T-helper 1 cell treated with Interleukin-12 subunit alpha and Interleukin-12 subunit beta and Interleukin-4 antibody, amounts not matched to agents 30 ng/mL and 1 ng/mL, for 36 hours (primary cell): ENCODE measurements around the gene MON1A. TPM values are rescaled to one million over a fixed set of nuclear protein-coding genes. Genes with fewer than 3 reads are reported as not detected.
"Not testable (repeated sequence)": the region's sequence is repeated elsewhere in the genome, so short reads cannot be mapped to it uniquely, and the experiment has no call there.

Experiments used
- intact Hi-C: fragments of 100-400 bp; cut with micrococcal nuclease; formaldehyde crosslinking; loops from one replicate; pipeline ENCODE4 v1.15.1; 2024
- total RNA-seq: library from RNA; stranded (reverse); gene quantifications from 2 replicates; pipeline ENCODE4 v1.2.3, GENCODE V29; 2022

MON1A gene
- total RNA-seq, 1 donor from 2014 or later, result 13.7 TPM

DNA sequence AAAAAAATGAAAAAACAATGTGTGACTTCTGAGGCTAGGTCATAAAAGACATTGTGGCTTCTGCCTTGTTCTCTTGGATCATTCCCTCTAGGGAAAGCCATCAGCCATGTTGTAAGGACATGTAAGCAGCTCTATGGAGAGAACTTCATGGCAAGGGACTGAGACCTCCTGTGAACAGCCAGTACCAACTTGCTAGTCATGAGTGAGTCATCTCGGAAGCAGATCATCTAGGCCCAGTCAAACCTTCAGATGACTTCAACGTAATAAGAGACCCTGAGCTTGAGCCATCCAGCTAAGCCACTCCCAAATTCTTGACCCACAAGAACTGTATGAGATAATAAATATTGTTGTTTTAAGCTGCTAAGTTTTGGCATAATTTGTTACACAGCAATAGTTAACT is 4.9 kb downstream of the MON1A start:
- intact Hi-C loops, result no loop called here

DNA sequence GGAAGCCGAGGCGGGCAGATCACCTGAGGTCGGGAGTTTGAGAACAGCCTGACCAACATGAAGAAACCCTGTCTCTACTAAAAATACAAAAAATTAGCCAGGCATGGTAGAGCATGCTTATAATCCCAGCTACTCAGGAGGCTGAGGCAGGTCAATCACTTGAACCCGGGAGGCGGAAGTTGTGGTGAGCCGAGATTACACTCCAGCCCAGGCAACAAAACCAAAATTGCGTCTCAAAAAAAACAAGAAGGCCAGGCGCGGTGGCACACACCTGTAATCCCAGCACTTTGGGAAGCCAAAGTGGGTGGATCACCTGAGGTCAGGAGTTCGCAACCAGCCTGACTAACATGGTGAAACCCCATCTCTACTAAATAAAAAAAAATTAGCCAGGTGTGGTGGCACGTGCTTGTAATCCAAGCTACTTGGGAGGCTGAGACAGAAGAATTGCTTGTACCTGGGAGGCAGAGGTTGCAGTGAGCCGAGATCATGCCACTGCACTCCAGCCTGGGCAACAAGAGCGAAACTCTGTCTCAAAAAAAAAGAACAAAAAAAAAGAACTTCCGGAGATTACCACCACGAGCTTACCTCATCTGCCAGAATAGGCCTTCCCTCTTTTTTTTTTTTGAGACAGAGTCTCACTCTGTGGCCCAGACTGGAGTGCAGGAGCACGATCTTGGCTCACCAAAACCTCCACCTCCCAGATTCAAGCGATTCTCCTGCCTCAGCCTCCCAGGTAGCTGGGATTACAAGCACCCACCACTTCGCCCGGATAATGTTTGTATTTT is 11.6 kb downstream of the MON1A start:
- intact Hi-C loops, result not testable (repeated sequence)

DNA sequence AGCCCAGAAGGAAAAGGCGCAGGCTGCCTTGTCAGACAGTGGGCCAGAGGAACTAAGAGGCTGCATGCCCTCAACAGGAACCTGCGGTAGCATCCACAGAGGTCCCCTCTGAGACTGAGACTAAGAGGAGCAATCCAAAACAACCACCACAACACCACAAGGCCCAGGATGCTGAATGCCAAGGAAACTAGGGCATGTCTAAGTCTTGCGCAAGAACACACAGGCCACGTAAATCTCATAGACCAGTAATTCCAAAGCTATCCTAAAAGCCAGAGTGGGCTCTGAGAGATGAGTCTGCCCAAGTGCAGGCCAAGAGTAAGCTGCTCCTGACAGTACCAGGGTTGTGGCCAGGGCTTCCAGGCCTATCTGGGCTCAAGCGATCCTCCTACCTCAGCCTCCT is 12.9 kb downstream of the MON1A start:
- intact Hi-C loops, result no loop called here

DNA sequence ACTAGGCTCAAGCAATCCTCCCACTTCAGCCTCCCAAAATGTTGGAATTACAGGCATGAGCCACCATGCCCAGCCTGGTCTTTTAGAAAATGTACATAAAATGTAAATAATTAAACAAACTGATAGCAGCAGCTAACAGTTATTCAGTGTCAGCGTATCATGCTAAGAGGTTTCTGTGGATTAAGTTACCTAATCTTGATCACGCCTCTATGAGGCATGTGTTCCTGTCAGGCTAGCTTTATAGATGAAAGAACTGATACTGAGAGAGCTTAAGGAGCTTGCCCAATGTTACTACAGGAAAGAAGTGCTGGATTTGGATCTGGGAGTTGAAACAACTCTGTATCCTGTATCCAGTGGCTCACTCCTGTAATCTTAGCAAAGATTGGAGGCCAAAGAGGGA is 14.7 kb downstream of the MON1A start:
- intact Hi-C loops, result no loop called here

DNA sequence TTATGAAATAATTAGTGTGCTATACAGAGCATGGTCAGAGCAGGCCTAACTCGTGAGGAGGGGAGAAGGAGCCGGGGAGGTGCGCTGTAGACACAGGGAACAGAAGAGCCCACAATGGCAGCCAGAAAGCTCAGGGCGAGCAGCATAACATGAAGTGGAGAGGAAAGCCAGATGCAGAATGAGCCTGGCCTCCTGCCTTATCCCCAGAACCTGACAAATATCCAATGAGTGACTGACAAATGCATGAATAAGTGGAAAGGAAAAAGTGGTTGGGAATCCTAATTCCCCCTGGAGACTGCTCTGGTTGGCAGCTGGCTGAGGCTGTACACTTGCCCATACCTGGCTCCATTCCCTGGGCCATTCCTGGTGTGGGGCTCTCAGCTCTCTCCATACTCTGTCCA is 16.7 kb downstream of the MON1A start:
- intact Hi-C loops, result no loop called here

DNA sequence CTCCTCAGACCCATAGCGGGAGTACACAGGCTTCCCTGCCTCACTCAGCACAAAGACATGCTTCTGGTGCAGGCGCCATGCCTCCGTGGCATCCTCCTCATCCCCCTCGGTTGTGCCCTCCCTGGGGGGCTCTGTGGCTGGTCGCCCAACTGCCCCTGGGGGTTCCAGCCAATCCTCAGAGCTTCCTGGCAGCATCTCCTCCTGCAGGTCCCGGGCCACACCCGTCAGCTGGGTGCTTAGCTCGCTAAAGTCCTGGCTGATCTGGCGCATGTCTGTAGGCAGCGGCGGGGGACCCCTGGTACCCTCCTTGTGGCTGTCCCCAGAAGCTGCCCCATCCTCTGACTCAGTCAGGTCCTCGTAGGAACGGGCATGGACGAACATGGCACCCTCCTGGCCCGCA is 18.0 kb downstream of the MON1A start:
- intact Hi-C loops, result no loop called here

DNA sequence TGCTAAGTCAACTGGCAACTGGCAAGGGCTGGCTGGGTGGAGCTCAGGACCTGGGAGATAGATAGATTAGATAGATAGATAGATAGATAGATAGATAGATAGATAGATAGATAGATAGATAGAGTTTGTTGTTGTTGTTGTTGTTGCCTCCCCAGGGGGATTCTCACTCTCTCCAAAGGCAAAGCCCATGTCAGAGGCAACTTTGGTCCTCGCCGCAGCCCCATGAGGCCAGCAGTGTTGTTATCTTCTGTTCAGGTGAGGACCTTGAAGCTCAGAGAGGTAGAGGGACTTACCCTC is 18.5 kb downstream of the MON1A start:
- intact Hi-C loops, result no loop called here

DNA sequence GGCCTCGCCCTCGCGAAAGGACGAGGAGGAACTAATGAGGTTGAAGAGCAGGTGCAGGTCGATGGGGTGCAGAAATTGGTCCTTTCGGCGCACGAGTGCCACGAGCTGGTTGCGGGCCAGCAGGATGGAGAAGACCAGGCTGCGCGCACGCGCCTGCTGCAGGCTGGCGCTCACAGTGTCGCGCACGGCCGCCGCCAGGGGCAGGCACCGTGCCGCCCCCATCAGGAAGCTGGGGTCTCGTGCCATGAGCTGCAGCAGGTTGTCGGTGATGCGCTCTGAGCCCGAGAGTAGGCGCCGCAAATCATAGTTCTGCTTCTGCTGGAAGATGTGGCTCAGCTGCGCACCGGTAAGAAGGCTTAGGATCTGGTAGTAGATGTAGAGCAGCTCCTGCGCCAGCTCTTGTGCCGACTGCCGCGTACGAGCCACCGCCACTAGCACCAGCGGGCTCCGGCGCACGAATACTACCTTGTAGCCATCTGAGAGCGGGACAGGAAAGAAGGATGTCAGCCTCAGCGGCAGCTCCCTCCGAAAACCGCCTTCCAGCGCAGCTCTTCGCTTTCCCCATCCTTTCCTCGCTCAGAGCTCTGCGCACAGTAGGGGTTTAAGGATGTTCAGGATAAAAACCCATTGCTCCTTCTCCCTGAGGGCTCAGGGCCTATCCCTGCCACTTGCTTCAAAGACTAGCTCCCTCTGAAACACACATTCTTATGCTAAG is 19.0 kb downstream of the MON1A start:
- intact Hi-C loops, result no loop called here

DNA sequence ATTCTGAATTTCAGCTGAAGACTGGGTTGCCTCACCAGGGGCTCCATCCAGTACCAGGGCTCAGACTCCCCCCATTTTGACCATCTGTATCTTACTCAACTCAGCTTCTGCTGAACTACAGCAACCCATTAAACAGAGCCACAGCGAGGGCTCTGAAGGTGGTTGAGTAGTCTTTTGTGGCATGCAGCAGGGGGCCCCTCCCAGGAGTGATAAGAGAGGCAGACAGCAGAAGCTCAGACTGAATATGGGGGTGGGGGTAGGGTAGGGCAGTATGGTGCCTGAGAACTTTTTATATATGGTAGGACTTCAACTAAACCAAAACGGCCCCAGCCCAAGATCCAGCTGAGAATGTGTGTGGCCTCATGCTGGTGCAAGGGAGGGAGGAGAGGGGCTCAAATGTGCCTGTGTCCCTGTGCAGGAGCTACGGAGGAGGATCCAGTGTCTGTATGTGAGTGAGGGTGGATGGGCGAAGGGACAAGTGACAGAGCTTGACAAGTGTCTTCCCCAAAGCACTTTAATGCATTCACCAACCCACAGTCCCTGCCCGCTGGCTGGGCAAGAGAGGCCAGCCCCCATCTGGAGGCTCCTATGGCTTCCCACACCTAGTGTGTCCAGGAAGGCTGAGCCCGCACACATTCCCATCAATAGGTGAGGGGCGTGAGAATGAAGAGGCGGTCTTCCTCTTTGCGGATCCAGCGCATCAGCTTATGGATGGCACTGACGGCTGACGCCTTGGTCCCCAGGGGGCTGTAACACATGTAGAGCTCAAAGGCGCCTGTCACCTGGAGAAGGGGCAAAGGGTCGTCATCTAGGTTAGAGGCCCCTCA is 21.0 kb downstream of the MON1A start:
- intact Hi-C loops, result loop anchor here (5.0 kb wide), 1 partner anchor 206 kb away; no protein-coding TSS in a partner anchor

DNA sequence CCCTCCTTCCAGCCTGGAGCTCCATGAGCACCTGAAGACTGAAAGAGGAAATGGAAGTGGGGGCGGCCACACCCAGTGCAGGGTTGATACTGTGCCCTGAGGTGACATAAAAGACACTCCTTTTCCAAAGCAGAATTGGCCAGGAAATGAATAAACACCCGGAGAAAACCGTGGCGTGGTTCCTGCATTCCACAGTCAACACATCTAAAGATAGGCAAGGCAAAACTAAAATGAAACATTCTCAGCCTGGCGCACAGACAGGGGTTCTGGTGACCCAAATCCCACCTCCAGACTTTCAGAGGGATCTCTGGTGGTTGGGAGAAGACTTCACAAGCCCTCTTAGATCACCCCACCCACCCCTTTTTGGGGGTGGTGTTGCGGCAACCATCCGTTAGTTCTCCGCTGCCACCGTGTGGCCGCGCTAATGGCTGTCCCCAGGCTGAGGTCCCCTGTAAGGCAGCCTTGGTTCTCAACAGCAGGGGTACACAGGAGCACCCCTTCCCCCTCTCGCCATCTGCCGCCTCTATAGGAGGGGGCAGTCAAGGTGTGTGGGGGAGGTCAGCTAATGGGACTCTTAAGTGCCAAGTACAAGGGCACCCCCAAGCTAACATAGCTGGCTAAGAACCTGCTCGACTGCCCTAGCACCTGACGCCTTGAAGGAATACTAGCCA is 23.4 kb downstream of the MON1A start:
- intact Hi-C loops, result loop anchor here (1.0 to 5.0 kb wide), 4 partner anchors 50 to 204 kb away; partner anchors contain the start of gene TRAIP

DNA sequence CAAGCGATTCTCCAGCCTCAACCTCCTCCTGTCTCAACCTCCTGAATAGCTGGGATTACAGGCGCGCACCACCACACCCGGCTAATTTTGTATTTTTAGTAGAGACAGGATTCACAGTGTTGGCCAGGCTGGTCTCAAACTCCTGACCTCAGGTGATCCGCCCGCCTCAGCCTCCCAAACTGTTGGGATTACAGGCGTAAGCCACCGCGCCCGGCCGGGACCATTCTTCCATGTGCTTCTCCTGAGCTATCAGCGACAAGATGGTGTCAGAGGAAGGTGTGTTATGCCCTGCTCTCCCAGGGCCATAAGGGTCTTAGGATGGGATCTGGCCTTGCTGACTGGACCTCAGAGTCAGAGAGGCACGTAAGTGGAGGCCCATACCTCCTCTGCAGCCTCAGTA is 25.2 kb downstream of the MON1A start:
- intact Hi-C loops, result loop anchor here (5.0 kb wide), 3 partner anchors 117 to 432 kb away; partner anchors contain the start of genes DAG1, GMPPB and IP6K1

DNA sequence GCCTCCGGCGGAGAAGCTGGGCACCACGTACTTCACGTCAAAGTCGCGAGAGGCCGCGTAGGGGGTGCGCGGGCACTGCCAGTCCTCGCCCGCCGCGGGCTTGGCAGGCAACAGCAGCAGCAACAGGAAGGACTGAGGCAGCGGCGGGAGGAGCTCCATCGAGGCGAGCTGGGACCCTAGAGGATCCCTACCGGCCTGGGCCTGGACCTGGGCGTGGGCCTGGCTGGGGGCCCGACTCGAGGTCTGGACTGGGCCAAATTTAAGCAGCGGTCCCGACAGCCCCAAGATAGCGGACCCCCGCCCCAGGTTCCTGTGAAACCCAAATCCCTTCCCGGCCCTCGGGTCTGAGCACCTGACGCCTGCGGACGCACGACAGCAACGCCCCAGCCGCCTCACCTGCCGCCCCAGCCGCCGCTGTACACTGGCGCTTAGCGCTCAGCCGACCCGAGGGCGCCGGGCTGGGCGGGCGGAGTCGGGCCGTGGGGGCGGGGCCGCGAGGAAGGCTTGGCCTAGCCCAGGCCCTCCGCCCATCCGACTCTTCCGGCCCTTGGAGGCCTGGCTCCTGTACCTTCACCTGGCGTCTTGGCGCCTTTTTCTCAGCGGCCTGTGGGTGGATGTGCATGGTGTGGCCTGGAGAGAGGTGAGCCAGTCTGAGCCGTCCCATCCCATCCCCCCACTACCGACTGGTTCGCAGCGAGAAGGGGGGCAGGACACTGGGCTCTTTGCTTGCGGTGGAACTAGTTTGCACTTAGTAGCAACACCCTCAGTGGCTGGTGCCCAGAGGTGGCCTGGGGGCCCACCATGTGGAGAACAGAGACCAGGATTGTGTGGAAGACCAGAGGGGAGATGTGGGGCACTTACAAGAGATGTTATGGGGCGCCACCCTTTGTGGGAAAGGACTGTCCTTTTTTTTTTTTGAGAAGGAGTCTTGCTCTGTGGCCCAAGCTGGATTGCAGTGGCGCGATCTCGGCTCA is 25.9 kb downstream of the MON1A start, which contains the start of gene MST1R:
Gene MST1R, minus strand, starts transcription at position 423 of the 974 bp plus-strand sequence. Its CDS starts 264 bp downstream, at position 159.
- intact Hi-C loops, result loop anchor here (1.0 to 5.0 kb wide), 5 partner anchors 26 to 431 kb away; partner anchors contain the start of genes DAG1, GMPPB, IP6K1 and MON1A

DNA sequence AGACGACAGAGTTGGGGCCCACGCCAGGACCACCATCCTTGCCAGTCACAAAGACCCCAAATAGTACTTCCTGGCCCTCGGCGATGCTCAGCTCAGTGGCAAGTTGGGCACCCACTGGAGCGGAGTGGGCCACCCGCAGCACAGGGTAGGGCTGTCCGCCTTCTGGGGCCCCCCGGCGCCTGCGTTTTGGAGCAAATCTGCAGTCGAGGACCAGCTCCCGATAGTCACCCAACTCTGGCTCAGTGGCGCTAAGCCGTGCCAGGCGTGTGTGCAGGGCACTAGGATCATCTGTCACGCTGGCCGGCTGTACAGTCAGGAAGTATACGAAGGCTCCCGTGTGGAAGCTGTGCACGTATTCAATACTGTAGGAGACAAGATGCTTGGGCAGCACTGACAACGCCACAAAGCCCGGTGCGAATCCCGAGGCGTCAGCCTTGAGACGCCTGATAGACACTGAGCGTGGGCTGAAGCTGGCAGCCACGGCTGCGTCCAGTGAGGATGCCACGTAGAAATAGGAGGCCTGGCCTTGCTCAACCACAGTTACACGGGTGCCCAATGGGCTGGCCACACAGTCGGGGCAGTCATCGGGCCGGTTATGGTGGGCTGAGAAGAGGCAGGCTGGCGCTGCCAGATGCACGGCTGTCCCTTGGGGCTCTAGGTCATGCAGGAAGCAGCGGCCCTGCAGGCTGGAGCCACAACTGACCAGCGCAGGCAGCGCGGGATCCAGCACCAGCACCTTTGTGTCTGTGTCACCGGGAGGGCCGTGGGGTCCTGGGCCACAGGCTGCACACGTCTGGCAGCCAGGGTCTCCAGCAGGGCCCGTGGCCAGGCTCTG is 26.9 kb downstream of the MON1A start:
- intact Hi-C loops, result loop anchor here (1.0 to 5.0 kb wide), 5 partner anchors 27 to 430 kb away; partner anchors contain the start of genes DAG1, GMPPB, IP6K1 and MON1A

DNA sequence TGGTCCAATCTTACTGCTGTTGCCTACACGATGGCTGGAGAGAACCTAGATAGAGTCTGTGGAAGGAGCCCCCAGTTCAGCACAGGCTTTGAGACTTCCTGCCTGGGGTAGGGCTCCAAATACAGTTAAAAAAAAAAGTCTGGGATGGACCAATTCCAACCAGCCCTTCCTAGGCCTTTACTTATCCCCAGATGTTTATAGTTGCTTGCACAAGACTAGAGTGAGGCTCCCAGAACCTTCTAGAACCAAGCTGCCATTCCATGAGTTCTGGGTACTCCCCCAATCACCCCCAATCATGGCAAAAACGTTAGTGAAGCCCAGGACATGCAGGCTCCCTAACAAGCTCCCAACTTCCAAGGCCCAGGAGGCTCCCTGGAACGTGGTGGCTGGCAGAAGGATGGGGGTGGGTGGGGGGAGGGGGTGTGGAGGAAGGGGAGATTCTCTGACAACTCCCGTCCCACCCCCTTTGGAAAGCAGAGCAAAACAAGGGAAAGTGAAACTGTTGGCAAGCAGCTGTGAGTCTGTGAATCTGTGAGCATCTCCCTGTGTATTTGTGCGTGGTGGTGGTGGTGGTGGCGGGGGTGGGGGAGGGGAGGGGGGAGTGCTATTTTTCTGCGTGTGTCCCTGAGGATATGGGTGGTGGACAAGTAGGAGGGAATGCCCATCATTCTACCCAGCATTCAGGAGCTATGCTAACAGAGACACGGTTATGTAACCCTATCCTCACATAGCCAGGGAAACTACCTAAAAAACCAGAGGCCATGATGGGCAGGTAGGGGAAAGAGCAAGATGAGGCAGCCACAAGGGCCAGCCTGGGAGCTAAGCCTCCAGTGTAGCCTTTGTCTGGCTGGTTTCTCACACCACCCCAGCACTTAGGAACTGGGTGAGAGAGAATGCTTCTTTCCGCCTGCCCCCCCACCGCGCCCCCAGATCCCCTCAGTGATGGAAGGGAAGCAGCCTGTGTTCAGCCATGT is 28.0 kb downstream of the MON1A start:
- intact Hi-C loops, result loop anchor here (5.0 kb wide), 3 partner anchors 114 to 429 kb away; partner anchors contain the start of genes DAG1, GMPPB and IP6K1

DNA sequence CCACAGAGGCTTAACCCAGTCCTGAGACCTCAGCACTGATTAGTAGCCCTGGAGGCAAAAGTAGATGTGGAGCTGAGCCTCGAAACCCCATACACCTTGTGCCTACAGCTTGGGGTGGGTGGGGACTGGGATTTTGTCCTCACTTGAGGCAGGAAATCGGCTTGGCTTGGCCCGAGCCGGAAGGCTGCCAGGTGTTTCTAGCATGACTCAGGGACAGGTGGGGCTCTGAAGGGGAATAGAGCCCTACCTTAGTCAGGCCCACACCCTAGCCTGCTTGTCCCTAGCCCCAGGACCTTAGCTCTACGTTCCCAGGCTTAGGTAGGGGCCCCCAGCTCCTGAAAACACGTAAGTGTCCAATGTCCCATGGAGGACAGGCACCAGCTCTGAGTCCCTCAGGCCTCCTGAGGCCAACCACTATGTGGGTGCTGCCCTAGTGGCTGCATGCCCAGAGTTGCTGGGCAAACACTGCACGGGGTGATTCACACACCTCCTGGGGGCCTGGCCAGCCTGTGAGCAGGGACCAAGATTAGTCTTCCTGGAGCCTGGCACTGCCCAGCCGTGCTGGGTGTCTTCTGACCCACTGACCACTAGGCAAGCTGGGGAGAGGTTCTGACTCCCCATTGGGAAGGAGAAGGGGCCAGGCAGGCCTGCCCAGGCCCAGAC is 29.0 kb downstream of the MON1A start:
- intact Hi-C loops, result loop anchor here (5.0 kb wide), 3 partner anchors 113 to 428 kb away; partner anchors contain the start of genes DAG1, GMPPB and IP6K1

DNA sequence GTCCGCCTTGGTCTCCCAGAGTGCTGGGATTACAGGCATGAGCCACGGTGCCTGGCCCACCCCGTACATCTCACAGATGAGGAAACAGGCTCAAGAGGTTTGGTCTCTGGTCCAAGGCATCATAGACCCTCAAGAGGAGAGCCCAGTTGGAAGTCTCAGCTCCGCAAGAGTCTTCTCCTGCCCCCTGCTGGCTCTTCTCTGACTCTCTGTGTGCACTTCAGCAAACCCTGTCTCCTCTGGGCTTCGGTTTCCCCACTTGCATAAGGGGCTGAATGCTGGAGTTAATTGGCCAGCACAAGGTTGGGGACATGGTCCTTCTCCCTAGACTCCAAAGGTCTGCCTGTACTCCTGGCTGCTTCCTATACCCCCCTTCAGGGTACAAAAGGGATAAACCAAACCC is 29.8 kb downstream of the MON1A start:
- intact Hi-C loops, result loop anchor here (5.0 kb wide), 3 partner anchors 113 to 428 kb away; partner anchors contain the start of genes DAG1, GMPPB and IP6K1

DNA sequence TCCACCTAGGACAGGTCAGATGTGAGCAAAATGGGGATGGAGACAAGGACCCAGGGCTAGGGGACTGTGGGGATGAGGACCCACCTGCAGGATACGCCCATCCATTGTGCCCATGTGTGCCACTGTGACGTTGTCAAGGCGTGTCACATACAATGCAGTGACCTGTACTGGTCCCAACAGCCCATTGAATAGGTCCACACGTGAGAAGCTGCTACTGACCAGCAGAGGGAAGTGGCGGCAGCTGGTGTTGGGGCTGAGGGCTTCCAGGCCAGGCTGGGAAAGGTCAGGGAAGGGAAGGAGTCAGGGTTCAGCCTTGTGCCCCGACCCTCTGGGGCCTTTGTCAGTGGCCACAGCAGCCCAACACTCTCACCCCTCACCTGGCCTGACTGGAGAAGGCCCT is 30.6 kb downstream of the MON1A start:
- intact Hi-C loops, result no loop called here
